Panc1 (cell line): ENCODE results near the gene SLC48A1.

Experiments
- POLR2AphosphoS5 ChIP-seq: IDR thresholded peaks from 2 replicates; pipeline ENCODE4 v1.6.1; 2012; ENCODE audit warnings: mild to moderate bottlenecking, low read depth, low read length, moderate library complexity
- REST ChIP-seq, 2 experiments: IDR thresholded peaks; 2 replicates each; pipeline ENCODE4 v1.6.1; 2011 to 2012; ENCODE audit warnings: low read depth in 2 of 2, control low read depth in 1 of 2, low read length in 1 of 2, mild to moderate bottlenecking in 1 of 2, moderate library complexity in 1 of 2; ENCODE audit not compliant: insufficient read depth in 1 of 2
- TF ChIP-seq, protein P1 (sequence below): fragments of 450-650 bp; IDR thresholded peaks from 2 replicates; pipeline ENCODE4 v1.5.1; 2017; ENCODE audit warnings: mild to moderate bottlenecking

- TF ChIP-seq, protein P1, sequence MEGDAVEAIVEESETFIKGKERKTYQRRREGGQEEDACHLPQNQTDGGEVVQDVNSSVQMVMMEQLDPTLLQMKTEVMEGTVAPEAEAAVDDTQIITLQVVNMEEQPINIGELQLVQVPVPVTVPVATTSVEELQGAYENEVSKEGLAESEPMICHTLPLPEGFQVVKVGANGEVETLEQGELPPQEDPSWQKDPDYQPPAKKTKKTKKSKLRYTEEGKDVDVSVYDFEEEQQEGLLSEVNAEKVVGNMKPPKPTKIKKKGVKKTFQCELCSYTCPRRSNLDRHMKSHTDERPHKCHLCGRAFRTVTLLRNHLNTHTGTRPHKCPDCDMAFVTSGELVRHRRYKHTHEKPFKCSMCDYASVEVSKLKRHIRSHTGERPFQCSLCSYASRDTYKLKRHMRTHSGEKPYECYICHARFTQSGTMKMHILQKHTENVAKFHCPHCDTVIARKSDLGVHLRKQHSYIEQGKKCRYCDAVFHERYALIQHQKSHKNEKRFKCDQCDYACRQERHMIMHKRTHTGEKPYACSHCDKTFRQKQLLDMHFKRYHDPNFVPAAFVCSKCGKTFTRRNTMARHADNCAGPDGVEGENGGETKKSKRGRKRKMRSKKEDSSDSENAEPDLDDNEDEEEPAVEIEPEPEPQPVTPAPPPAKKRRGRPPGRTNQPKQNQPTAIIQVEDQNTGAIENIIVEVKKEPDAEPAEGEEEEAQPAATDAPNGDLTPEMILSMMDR = no peak
- no peak for TF ChIP-seq POLR2AphosphoS5
- no peak for TF ChIP-seq REST (IDR thresholded peaks at IDR 0.05; ENCODE audit: insufficient read depth in 1 of 2, low read depth in 2 of 2, low read length in 1 of 2)
Measured at GRCh38 chr12:47757364-47757839, 15.6 kb upstream of the SLC48A1 start.
